Measurements from ENCODE around the gene ATAD3B.
"Not testable (repeated sequence)": the region's sequence is repeated elsewhere in the genome, so short reads cannot be mapped to it uniquely, and the experiment has no call there.

Gene ATAD3B

GRCh38 chr1:1452882-1453281 lies 18.7 kb upstream of the ATAD3B start:
- DNase-seq (ENCODE audit: low read depth): no peak

GRCh38 chr1:1454286-1455056 lies 17.1 kb upstream of the ATAD3B start:
- not testable (repeated sequence) for DNase-seq (ENCODE audit: low read depth)

- no peak for DNase-seq (ENCODE audit: low read depth)
Measured at GRCh38 chr1:1455366-1455884, 16.1 kb upstream of the ATAD3B start.

- not testable (repeated sequence) for DNase-seq (ENCODE audit: low read depth)
Measured at GRCh38 chr1:1455934-1456333, 15.6 kb upstream of the ATAD3B start.

GRCh38 chr1:1456683-1457255 lies 14.8 kb upstream of the ATAD3B start:
- DNase-seq (ENCODE audit: low read depth): not testable (repeated sequence)

GRCh38 chr1:1459156-1459555 lies 12.4 kb upstream of the ATAD3B start:
- not testable (repeated sequence) for DNase-seq (ENCODE audit: low read depth)

- DNase-seq (ENCODE audit: low read depth): not testable (repeated sequence)
Measured at GRCh38 chr1:1459711-1460110, 11.9 kb upstream of the ATAD3B start.

- DNase-seq (ENCODE audit: low read depth): no peak
Measured at GRCh38 chr1:1460540-1461130, 10.9 kb upstream of the ATAD3B start.

- no peak for DNase-seq (ENCODE audit: low read depth)
Measured at GRCh38 chr1:1461721-1462317, 9.7 kb upstream of the ATAD3B start.

GRCh38 chr1:1462318-1462966 lies 9.1 kb upstream of the ATAD3B start:
- no peak for DNase-seq (ENCODE audit: low read depth)

- no peak for DNase-seq (ENCODE audit: low read depth)
Measured at GRCh38 chr1:1463312-1463711, 8.3 kb upstream of the ATAD3B start.

GRCh38 chr1:1468196-1468985 lies 3.2 kb upstream of the ATAD3B start:
- not testable (repeated sequence) for DNase-seq (ENCODE audit: low read depth)

- DNase-seq (ENCODE audit: low read depth): no peak
Measured at GRCh38 chr1:1470626-1471388, 758 bp upstream of the ATAD3B start.

GRCh38 chr1:1472053-1472876 lies 700 bp downstream of the ATAD3B start:
- not testable (repeated sequence) for DNase-seq (ENCODE audit: low read depth)

- not testable (repeated sequence) for DNase-seq (ENCODE audit: low read depth)
Measured at GRCh38 chr1:1476011-1476410, 4.4 kb downstream of the ATAD3B start.

- no peak for DNase-seq (ENCODE audit: low read depth)
Measured at GRCh38 chr1:1477206-1477605, 5.6 kb downstream of the ATAD3B start.

- no peak for DNase-seq (ENCODE audit: low read depth)
Measured at GRCh38 chr1:1479547-1480487, 8.3 kb downstream of the ATAD3B start.

GRCh38 chr1:1480488-1480867 lies 8.9 kb downstream of the ATAD3B start:
- DNase-seq (ENCODE audit: low read depth): not testable (repeated sequence)

- not testable (repeated sequence) for DNase-seq (ENCODE audit: low read depth)
Measured at GRCh38 chr1:1481811-1482210, 10.2 kb downstream of the ATAD3B start.

Data from CMK (cell line).